Thyroid gland (tissue), 4 donors: ENCODE measurements around the gene RSPRY1. TPM values are rescaled to one million over a fixed set of nuclear protein-coding genes. Genes with fewer than 3 reads are reported as not detected.
A peak's percentile ranks its signal among the peaks of the same experiment; 100 is the strongest.

Source experiments
- DNase-seq, 2 donors: peaks; one replicate each; pipeline ENCODE4 v3.0.0-alpha.2; 2019
- H3K27ac ChIP-seq, 3 donors: fragments of 200-600 bp; sonication (generic); 1 replicate in 2 of 3; 2 replicates in 1 of 3; pipeline ENCODE4 v1.5.1; 2016 to 2019; ENCODE audit warnings: mild to moderate bottlenecking in 1 of 3, moderate library complexity in 1 of 3
- H3K27me3 ChIP-seq: fragments of 200-600 bp; sonication (generic); one replicate; pipeline ENCODE4 v1.5.1; 2019
- H3K36me3 ChIP-seq, 2 donors: fragments of 200-600 bp; sonication (generic); one replicate each; pipeline ENCODE4 v1.5.1; 2016 to 2019
- H3K4me1 ChIP-seq, 2 donors: fragments of 200-600 bp; sonication (generic); one replicate each; pipeline ENCODE4 v1.5.1; 2017 to 2019
- H3K4me3 ChIP-seq, 3 donors: fragments of 200-600 bp; sonication (generic); replicated peaks in 1 of 3; 1 replicate in 2 of 3; 2 replicates in 1 of 3; pipeline ENCODE4 v1.5.1; 2016; ENCODE audit warnings: mild to moderate bottlenecking in 1 of 3
- H3K9me3 ChIP-seq: fragments of 200-600 bp; sonication (generic); one replicate; pipeline ENCODE4 v1.5.1; 2017
- CTCF ChIP-seq, 6 experiments: fragments of 200-600 bp in 3 of 6; fragments of 450-650 bp in 3 of 6; sonication (generic) in 3 of 6; IDR thresholded peaks; one replicate each; pipeline ENCODE4 v1.5.1; 2016 to 2019; ENCODE audit warnings: antibody characterized with exemption in 6 of 6, mild to moderate bottlenecking in 2 of 6, inconsistent platforms in 1 of 6, moderate library complexity in 1 of 6
- POLR2A ChIP-seq, 2 donors: fragments of 450-650 bp; IDR thresholded peaks; one replicate each; pipeline ENCODE4 v1.6.1; 2017; ENCODE audit warnings: antibody characterized with exemption in 2 of 2, mild to moderate bottlenecking in 2 of 2, moderate library complexity in 1 of 2
- WGBS, 2 donors: methylation state at CpG; one replicate each; pipeline ENCODE4 v1.1.5; 2017; 5-methylcytosine and 5-hydroxymethylcytosine counted together
- intact Hi-C: fragments of 100-400 bp; cut with DNase I; formaldehyde crosslinking; loops from one replicate; pipeline ENCODE4 v1.15.1; 2023
- total RNA-seq, 4 donors: library from RNA; depleted of rRNA; stranded (reverse); fragments of >200 nt; gene quantifications; one replicate each; pipeline ENCODE4 v1.2.3, GENCODE V29; 2016

Gene RSPRY1
- total RNA-seq, 4 donors from 2014 or later: 42.6 to 59.2 (median 53.9) TPM

- TF ChIP-seq POLR2A (IDR thresholded peaks at IDR 0.05) (no peak), CTCF (IDR thresholded peaks at IDR 0.05) (no peak)
- no peak overlapping the region for H3K27ac ChIP-seq
- no peaks in the 10 kb centered on the region for H3K36me3 ChIP-seq
- peaks cover 0 to 5% of the 10 kb centered on the region in 2 donors for H3K4me1 ChIP-seq
- 63 to 68% methylated on average over 13 to 14 of the region's 14 CpGs for WGBS, 2 donors
- no peak overlapping the region for H3K4me3 ChIP-seq
- peak in 1 of 2 donors; percentile 36 for DNase-seq
- intact Hi-C loops: no loop called here
- H3K9me3 ChIP-seq: no peaks in the 10 kb centered on the region
- no peaks in the 10 kb centered on the region for H3K27me3 ChIP-seq
Measured at GRCh38 chr16:57289391-57290257, 103.5 kb downstream of the RSPRY1 start.

Other genes with a start within 250 kb of the RSPRY1 start
- gene CETP, start 224.4 kb upstream of the RSPRY1 start, total RNA-seq: 1 to 10 TPM in 3 of 4 donors, under 1 TPM in 1; 0.40 to 4.0 (median 1.7) TPM
- gene NLRC5, start 196.8 kb upstream of the RSPRY1 start, total RNA-seq: 10 to 100 TPM; 14.1 to 33.5 (median 20.5) TPM
- 10 to 100 TPM; 26.6 to 33.3 (median 29.2) TPM for gene CPNE2, start 93.7 kb upstream of the RSPRY1 start, total RNA-seq
- 10 to 100 TPM; 64.7 to 96.3 (median 78.9) TPM for gene PSME3IP1, start 290 bp upstream of the RSPRY1 start, total RNA-seq
- gene ARL2BP, start 58.9 kb downstream of the RSPRY1 start, total RNA-seq: 10 to 100 TPM; 51.2 to 68.9 (median 60.0) TPM
- 10 to 100 TPM; 13.6 to 38.5 (median 30.1) TPM for gene PLLP, start 98.3 kb downstream of the RSPRY1 start, total RNA-seq
- not detected for gene CCL22, start 172.5 kb downstream of the RSPRY1 start, total RNA-seq
- 10 to 100 TPM in 3 of 4 donors, 1 to 10 TPM in 1; 3.3 to 12.6 (median 10.9) TPM for gene CX3CL1, start 186.2 kb downstream of the RSPRY1 start, total RNA-seq
- not detected for gene CCL17, start 218.4 kb downstream of the RSPRY1 start, total RNA-seq